HCT116 (cell line): ENCODE results near the gene EPHB2.

ENCODE experiments used
- CTCF ChIP-seq, 3 experiments: fragments of 200-600 bp in 1 of 3; sonication (generic) in 1 of 3; IDR thresholded peaks in 2 of 3; conservative IDR thresholded peaks in 1 of 3; 2 replicates each; pipeline ENCODE4 v1.5.1; 2012 to 2017; ENCODE audit warnings: low read depth in 2 of 3, low read length in 2 of 3, antibody characterized with exemption in 1 of 3, borderline replicate concordance in 1 of 3, control low read depth in 1 of 3, mild to moderate bottlenecking in 1 of 3, mixed read lengths in 1 of 3, mixed run types in 1 of 3, moderate library complexity in 1 of 3; ENCODE audit not compliant: insufficient read depth in 1 of 3
- EGR1 ChIP-seq: IDR thresholded peaks from 2 replicates; pipeline ENCODE4 v1.6.1; 2012; ENCODE audit warnings: low read depth
- EZH2 ChIP-seq: fragments of 200-600 bp; sonication (generic); IDR thresholded peaks from 2 replicates; pipeline ENCODE4 v1.6.1; 2017; ENCODE audit warnings: antibody characterized with exemption, mixed run types
- EZH2phosphoT487 ChIP-seq: fragments of 200-600 bp; IDR thresholded peaks from 2 replicates; pipeline ENCODE4 v1.6.1; 2018; ENCODE audit warnings: antibody characterized with exemption, borderline replicate concordance
- JUND ChIP-seq: IDR thresholded peaks from 2 replicates; pipeline ENCODE4 v1.6.1; 2012
- POLR2A ChIP-seq: IDR thresholded peaks from 2 replicates; pipeline ENCODE4 v1.7.0; 2011; ENCODE audit warnings: borderline replicate concordance; ENCODE audit not compliant: insufficient read depth, insufficient read length; ENCODE audit errors: extremely low read depth

- TF ChIP-seq CTCF (IDR thresholded peaks at IDR 0.05 in 2 of 3, conservative IDR thresholded peaks at IDR 0.05 in 1 of 3; ENCODE audit: borderline replicate concordance in 1 of 3, insufficient read depth in 1 of 3, low read depth in 2 of 3, low read length in 2 of 3): no peak
- TF ChIP-seq JUND: no peak
- TF ChIP-seq EZH2: no peak
- no peak for TF ChIP-seq POLR2A
- TF ChIP-seq EZH2phosphoT487: no peak
- no peak for TF ChIP-seq EGR1
These were observed 200.5 kb downstream of the EPHB2 start for GRCh38 chr1:22910986-22911651.
